G401 (cell line): ENCODE data around the gene KIF4A. TPM values are rescaled to one million over a fixed set of nuclear protein-coding genes. Genes with fewer than 3 reads are reported as not detected.
A peak's percentile ranks its signal among the peaks of the same experiment; 100 is the strongest.

Source experiments
- DNase-seq: peaks from one replicate; pipeline ENCODE4 v3.0.0-alpha.2; 2015; ENCODE audit warnings: low spot score
- in situ Hi-C: cut with HindIII; loops from 2 replicates; pipeline ENCODE4 v1.10.0; 2016; ENCODE audit warnings: low sequenced_read_pairs, mixed read lengths
- total RNA-seq: library from RNA; depleted of rRNA; stranded (reverse); fragments of >200 nt; shearing (Covaris generic); gene quantifications from 2 replicates; pipeline ENCODE4 v1.2.3, GENCODE V29; 2014

KIF4A gene
- total RNA-seq, 1 experiment from 2014 or later = 38.1 TPM

DNA sequence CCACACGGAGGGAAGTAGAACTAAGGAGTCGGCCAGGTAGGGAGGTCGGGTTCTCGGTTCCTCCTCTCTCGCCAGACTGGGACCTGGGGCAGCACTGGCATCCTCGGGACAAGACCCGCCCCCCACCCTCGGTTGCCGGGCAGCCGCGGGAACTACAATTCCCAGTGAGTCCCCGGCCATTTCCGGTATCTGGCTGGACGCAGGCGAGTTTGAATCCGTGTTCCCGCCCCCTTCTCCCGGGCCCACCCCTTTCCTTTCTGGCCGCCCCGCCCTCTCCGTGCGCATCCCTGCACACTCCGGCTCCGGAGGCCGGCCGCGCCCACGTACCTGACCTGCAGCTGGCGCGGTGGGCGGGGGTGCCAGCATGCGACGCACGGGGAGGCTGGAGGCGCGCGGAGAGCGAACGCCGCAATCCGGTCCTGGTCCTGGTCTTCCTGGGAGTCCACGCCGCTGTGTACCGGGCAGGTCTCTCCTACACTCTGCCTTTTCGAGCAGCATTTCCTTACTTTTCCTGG, 144.5 kb downstream of the KIF4A start:
- DNase-seq = peak; percentile 90
- in situ Hi-C loops = no loop called here

DNA sequence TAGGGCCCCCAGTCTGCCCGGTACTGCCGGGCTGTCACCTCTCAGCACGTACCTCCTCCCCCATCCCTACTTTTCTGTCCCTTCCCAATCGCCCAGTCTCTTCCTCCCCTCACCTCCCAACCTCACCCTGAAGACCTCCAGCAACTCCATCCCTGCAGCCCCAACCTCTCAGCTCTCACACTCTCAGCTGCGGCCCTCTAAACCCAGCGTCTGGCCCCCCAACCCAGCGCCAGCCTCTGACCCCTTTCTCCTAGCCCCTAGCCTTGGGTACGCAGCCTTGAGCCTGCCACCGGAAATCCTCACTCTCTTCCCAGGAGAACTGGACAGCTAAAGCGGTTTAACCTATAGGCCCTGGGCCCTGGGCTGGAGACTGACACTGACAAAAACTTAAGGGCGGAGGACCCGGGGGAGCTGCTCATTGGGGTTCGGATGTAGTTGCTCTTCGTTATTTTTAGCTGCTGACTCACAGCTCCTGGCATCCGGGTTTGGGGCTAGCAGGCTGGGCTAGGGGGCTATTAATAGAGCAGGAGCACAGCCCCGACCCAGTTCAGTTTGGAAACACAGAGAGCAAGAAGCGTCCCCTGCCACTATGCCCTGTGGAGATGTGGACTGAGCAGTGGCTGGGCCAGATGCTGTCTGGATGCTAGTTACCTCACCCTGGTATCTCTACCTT, 145.1 kb downstream of the KIF4A start:
- DNase-seq = peak; percentile 29
- in situ Hi-C loops = no loop called here

DNA sequence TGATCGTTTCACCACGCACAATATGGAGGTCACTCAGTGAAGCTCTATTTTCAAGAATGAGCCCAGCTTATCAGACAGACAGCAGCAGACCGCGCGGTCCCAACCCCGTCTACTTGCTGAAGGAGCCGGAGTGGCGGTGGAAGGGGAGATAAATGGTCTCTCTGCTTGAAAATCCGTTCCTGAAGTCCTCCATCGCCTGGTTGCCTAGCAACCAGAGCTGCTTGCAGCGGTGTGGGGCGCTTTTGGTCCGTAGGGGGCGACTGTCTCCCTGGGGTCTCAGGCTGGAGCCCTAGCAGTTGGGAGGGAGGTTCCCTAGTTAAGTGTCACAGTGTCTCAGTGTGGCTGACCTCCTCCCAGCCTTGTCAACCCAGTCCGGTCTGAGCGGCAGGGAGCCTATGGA, 146.4 kb downstream of the KIF4A start:
- no peak for DNase-seq
- in situ Hi-C loops = no loop called here

DNA sequence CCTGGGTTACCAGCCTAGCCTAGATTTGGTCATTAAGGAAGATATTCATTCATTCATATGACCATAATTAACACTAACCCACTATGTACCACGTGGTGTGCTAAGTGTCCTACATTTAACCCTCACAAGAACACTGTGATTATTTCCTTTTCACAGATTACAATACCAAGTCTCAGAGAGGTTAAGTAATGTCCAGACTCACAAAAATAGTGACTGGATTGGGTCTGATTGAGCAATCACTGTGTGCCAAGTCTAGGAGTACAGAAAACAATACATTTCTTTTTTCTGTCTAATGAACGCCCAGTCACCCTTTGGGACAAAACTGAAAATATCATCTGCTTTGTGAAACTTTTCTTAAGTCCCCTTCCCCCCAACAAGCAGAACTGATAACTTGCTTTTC, 147.1 kb downstream of the KIF4A start:
- DNase-seq = no peak
- in situ Hi-C loops = no loop called here

DNA sequence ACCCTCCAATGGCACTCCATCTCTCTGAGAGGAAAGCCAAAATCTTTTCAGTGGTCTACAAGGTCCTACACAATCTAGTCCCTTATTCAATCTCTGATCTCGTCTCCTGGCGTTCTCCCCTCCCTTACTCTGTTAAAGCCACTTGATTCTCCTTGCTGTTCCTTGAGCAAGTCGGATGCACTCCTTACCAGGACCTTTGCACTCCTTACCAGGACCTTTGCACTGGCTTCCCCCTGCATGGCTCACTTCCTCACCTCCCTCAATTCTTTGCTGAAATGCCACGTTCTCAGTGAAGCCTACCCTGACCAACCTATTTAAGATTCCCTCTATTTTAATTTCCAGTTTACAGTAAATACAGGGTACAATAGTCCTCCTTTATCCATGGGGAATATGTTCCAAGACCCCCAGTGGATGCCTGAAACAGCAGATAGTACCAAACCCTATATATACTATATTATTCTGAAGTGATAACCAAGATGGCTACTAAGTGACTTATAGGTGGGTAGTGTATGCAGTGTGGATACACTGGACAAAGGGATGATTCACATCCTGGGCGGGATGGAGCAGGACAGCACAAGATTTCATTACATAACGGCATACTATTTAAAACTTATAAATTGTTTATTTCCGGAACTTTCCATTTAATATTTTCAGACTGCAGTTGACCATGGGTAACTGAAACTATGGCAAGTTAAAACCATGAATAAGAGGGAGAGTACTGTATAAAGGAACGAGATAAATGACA, 148.2 kb downstream of the KIF4A start:
- no peak for DNase-seq
- in situ Hi-C loops = no loop called here

DNA sequence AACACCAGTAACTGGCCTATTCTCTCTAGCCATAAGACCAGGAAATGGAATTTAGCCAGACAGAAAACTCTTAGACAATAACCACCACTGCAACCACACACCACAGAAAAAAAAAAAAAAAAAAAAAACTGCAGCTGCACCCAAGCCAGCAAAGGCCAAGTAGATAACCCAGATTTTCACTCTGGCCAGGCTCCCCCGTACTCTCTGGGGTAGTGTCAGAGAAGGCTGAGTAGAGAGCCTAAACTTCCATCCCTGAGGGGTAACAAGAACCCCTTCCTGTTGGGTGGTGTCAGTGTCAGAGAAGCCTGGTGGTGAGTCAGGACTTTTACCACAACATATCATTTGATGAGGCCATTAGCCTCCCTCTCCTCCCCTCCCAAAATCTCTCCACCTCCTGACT, 149.1 kb downstream of the KIF4A start:
- in situ Hi-C loops = no loop called here
- no peak for DNase-seq

DNA sequence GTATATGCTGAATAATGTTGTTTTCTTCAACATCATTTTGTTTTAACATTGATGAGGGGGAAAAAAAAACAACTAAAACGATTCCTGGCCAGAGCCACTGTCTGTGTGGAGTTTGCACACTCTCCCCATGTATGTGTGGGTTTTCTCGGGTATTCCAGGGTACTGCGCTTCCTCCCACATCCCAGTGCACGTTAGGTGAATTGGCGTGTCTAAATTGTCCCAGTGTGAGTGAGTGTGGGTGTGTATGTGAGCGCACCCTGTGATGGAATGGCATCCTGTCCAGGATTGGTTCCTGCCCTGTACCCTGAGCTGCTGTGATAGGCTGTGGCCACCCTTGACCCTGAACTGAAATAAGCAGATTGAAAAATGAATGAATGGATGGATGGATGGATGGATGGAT, 152.3 kb downstream of the KIF4A start:
- in situ Hi-C loops = no loop called here
- no peak for DNase-seq

DNA sequence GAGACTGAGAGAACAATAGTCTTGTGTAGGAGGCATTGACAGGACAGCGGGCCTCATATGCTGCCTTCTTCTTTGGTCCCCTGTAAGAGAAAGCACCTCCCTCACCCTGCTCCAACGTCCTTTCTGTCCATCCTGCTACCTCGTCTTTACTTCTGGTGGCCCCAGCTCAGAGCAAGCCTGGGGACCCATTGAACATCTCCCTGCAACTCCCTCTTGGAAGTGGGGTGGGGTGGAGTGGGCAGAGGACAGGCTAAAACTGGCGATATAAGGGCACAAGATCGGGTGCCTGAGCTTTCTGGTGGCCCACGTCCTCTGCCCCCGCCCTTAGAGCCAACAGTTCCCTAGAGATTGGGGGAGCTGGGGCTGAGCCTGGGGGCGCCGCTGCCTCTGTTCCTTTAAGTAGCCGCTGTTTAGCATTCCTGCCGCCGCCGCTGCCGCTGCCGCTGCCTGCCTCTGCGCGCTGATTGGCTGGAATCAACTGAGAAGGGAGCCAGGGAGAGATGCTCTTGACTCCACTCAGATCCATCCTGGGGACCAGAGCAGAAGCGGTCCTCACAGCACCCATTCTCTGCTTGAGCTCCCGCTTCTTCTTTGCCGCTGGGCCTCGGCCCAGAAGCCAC, 154.5 kb downstream of the KIF4A start, which contains the start of gene DLG3:
TSS of gene DLG3 (plus strand) at position 510 of the 620 bp plus-strand sequence. CDS start 367 bp downstream, outside the sequence.
- DNase-seq = peak; percentile 81
- in situ Hi-C loops = no loop called here

DNA sequence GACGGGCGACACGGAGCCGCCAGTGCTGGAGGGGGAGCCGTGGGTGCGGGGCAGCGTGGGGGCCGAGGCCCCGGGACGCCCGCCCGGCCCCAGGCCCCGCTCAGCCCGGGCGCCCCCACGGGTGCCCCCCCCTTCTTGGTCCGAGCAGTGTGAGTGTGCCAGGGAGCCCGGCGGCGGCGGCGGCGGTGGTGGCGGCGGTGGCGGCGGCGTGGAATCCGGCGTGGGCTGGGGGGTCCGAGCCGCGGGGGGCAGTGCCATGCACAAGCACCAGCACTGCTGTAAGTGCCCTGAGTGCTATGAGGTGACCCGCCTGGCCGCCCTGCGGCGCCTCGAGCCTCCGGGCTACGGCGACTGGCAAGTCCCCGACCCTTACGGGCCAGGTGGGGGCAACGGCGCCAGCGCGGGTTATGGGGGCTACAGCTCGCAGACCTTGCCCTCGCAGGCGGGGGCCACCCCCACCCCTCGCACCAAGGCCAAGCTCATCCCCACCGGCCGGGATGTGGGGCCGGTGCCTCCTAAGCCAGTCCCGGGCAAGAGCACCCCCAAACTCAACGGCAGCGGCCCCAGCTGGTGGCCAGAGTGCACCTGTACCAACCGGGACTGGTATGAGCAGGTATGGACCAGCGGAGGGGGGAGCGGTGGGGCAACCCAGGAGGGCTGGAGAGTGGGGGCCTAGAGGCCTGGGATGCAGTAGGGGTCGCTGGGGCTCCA, 155.2 kb downstream of the KIF4A start:
- in situ Hi-C loops = no loop called here

DNA sequence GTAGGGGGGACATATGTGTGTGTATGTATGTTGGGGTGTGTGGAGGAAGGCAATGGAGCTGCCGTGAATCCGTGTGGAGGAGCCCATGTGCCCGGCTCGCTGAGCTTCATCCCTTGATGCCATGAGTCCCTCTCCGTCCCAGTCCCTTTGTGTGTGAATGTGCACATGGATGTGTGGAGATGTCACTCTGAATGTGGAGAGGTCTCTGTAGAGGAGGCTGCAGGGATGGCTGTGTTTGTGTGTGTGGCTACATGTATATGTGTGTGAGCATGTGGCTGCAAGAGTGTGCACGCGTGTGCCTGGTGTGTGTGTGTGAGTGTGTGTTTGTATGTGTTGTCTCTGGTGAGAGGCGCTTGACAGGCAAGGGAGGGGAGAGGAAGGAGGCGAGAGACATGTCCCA, 156.0 kb downstream of the KIF4A start:
- peak; percentile 46 for DNase-seq
- in situ Hi-C loops = no loop called here

More for the DNA sequence above, 155.2 kb downstream of the KIF4A start:
- no peak for DNase-seq

DNA sequence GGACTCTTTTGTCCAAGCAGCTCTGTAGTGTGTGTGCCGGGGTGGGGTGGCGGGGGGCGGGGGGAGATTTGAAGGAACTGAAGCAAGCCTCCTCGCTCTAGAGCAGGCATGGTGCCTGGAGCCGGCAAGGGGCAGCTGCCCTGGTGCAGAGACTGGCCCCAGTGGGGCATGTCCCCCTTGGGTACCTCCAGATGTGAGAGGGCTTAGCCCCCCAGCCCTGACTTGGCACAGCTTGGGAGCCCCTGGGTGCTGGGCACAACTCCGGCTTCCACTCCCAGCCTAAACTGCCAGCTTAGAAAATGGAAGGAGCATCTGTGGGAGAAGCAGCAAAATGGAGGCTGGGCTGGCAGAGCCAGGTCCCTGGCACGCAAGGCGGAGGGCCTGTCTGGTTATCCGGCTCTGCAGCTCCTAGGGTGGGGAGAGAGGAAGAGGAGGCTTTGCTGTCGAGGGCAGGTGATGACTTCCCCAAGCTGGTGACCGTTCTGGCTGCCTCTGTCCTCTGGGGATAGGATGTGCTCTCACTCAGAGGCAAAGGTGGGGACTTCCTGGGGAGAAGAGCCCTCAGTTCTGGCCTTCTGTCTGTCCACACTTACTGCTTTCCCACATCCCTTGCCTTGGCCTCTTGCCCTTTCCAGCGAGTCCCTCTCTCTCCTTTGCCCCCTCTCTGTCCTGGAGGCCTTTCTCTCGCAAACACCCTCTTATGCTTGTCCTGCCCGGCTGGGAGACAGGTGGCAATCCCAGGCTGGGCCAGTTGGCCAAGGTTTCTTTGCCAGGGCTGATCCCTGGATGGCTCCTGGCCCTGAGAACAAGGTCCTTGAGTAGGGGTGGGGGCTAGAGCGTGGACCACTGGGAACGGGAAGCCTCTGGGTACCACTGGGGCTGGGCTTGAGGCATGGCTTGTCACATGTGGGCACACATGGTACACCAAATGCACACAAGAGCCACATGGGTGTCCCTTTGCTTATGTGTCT, 156.8 kb downstream of the KIF4A start:
- in situ Hi-C loops = no loop called here
- peak; percentile 10 for DNase-seq

DNA sequence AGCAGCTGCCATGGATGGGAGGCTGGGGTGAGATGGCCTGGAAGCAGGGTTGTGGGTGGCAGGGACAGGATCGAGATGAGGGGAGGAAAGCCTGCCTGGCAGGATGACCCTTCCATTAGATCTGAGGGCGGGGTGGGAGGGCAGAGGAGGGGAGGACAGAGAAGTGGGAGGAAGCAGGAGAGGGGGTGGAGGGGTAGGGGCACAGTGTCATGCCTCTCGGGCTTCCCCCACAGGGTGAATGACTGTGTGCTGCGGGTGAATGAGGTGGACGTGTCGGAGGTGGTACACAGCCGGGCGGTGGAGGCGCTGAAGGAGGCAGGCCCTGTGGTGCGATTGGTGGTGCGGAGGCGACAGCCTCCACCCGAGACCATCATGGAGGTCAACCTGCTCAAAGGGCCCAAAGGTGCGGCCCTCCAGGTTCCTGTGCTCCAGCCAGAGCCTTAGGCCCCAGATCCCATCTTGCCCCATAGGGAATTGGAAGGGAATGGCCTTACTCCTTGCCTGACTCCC, 159.6 kb downstream of the KIF4A start:
- in situ Hi-C loops = no loop called here

DNA sequence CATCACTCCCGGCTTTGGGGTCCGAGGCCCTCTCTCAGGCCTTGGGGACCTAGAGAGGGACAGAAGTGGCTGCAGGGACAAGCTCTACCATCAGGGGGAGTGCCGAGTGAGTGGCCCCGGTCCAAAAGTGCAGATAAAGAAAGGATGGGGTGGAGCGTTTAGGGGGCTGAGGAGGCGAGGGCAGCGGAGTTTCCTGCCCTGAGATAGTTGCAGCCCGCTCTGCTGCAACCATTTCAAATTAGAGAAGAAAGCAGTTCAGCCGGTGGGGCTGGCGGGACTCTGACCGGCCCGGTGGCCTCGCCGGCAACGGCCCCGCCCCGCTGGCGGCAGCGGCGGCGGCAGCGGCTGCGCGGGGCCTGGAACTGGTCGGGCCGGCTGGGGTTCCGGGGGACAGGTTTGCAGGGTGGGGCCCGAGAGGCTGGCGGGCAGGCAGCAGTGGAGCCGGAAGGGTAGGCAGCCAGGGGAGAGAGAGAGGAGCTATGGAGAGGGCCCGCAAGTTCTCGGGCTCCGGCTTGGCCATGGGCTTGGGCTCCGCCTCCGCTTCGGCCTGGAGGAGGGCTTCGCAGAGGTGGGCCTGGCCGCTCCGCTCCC, 162.3 kb downstream of the KIF4A start:
- peak; percentile 51 for DNase-seq
- in situ Hi-C loops = no loop called here

More for the DNA sequence above, 159.6 kb downstream of the KIF4A start:
- no peak for DNase-seq

DNA sequence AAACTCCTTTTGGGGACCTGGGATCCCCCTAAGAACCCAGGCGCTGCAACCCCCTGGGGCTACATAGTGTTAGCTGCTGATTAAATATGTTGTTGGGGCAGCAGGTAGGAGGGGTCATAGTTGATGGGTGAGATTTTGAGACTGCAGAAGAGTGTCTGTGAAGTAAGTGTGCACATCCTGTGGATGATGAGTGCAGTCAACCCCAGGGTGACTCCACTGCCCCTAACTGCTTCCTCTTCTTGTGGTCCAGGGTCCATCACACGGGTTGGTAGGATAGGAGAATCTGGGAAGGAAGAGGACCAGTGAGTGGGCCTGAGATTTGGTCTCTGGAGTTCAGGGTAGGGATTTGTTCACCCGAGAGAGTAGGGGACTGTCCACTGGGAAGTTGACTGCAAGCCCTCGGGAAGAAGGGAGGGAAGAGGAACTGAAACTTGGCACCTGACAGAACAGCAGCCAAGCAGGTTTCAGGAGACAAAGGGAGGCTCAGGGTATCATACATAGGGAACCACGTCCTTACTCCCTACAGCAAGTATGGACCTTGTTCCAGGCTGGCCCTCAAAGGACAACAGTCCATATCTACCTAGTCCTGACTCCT, 163.2 kb downstream of the KIF4A start:
- in situ Hi-C loops = no loop called here
- no peak for DNase-seq

DNA sequence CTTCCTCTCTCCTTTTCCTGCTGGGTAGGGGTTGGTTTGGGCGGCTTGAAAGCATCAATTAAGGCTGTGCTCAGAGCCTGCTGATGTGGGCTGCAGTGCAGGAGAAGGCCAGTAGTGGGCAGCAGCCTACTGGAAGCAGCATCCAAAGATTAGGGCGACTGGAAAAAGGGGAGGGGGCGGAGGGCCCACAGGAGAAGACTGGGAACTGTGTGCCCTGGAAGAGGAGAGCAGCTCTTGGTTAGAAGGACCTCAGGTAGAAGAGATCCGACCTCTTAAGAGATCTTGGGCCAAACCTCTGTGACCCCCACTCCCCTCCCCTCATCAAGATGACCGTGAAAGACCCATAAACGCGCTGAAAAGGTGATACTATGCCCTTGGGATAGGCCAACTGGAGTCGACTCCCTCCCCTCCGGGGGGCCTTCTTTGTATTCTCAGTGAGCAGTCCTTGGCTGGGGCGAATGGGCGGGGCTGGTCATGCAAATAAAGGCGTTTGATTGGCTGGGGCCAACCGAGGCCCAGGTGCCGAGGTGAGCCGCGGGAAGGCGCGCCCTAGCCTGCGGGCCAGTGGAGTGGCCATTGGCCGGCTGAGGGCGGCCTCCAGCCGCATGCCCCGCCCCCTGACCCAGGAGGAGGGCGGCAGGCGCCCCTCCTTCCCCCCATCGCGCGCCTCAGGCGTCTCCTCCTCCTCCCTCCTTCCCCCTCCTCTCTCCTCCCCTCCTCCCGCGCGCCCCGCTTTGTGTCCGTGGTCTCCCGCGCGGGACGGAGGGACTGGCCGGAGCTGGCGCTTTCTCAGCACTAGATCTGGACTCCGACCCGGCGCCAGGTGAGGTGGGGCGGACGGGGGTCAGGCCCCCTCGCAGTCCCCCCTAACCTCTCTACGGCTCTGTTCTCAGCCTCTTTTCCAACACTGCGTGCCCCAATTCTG, 164.8 kb downstream of the KIF4A start:
- peak; percentile 76 for DNase-seq
- in situ Hi-C loops = no loop called here

DNA sequence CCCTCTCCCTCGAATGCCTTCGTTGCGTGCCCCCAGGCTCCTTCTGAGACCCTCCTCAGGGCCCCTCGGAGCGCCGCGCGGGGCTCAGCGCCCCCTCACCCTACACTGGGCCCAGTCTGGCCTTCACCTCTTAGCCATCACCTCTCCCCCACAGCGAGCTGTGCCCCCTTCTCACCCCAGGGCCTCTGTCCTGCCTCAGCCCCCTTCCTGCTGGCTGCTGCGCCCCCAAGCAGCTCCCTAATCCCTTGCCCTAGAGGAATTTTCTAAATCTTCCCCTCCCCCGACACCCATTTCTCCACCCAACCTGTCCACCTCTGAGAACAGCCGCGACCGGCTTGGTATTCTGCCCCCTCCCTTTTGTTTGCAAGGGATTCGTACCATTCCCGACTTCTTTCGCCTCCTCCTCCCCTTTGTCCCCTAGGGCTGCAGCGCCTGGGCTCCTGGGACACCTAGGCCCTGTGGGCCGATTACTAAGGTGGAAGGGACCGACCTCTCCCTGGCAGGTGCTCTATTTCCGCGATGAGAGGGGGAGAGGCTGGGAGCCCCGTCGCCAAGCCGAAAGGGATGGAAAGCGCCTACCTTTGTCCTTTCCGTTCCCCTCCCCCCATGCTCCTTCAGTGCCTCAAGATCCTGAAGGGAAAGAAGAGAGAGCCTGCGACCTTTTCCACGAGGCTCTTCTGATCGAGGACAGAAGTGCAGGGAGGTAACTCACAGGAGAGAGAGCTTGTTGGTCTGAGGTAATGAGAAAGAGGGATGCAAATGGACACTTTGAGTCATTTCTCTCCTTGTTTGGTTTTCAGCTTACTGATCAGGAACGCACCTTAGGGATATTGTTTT, 165.7 kb downstream of the KIF4A start:
- peak; percentile 14 for DNase-seq
- in situ Hi-C loops = no loop called here
